Glomerular endothelial cell (primary cell): ENCODE data around the gene SH3D19. TPM values are rescaled to one million over a fixed set of nuclear protein-coding genes. Genes with fewer than 3 reads are reported as not detected.
"Not testable (repeated sequence)": the region's sequence is repeated elsewhere in the genome, so short reads cannot be mapped to it uniquely, and the experiment has no call there.

Experiments used
- DNase-seq: peaks from one replicate; pipeline ENCODE4 v3.0.0-alpha.2; 2011; ENCODE audit warnings: low read depth, low spot score; ENCODE audit errors: extremely low read depth
- total RNA-seq: library from RNA; depleted of rRNA; stranded (reverse); fragments of >200 nt; gene quantifications from 2 replicates; pipeline ENCODE4 v1.2.3, GENCODE V29; 2015

The SH3D19 gene
- total RNA-seq, 1 donor from 2014 or later, result 79.8 TPM

DNA sequence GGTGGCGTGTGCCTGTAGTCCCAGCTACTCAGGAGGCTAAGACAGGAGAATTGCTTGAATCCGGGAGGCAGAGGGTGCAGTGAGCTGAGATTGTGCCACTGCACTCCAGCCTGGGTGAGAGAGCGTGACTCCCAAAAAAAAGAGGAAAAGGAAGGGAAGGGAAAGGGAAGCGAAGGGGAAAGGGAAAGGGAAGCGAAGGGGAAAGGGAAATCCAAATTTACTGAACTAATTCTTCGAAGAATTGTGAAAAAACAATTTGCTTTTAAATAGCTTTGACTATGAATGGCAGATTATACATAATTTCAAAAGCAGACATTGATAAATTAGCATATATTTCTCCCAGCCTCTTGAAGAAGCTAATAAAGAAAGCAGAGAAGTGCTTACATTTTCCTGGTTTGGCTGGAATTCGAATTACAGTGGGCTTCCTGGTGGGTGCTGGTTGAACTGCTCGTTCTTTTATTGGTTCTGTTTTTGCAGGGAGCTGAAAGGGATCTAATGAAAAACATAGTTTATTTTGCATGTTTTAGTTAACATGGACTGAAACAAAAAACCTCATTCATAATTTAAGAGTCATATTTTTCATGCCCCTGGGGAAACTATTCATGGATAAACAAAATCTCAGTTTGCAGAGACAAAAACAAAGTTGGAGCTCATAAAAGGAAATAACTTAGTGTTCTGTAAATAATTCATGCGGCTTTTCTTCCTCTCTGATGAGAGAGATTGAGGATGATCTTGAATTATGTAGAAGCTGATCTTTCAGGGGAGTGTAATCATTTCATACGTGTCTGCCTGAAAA is 160.0 kb downstream of the SH3D19 start:
- no peak for DNase-seq

GRCh38 chr4:151163855-151164254 is 161.6 kb downstream of the SH3D19 start:
- DNase-seq, result no peak

GRCh38 chr4:151158979-151159378 is 166.4 kb downstream of the SH3D19 start:
- no peak for DNase-seq

DNA sequence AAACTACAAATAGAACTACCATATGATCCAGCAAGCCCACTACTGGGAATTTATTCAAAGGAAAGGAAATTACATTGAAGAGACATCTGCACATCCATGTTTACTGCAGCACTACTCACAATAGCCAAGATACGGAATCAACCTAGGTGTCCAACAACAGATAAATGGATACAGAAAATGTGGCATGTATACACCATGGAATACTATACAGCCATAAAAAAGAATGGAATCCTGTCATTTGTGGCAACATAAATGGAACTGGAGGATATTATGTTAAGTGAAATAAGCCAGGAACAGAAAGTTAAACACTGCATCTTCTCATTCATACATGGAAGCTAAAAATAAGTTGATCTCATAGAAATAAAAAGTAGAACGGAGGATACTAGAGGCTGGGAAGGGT is 167.9 kb downstream of the SH3D19 start:
- DNase-seq, result no peak

- DNase-seq, result no peak
Observed at GRCh38 chr4:151153585-151153984, 171.8 kb downstream of the SH3D19 start.

DNA sequence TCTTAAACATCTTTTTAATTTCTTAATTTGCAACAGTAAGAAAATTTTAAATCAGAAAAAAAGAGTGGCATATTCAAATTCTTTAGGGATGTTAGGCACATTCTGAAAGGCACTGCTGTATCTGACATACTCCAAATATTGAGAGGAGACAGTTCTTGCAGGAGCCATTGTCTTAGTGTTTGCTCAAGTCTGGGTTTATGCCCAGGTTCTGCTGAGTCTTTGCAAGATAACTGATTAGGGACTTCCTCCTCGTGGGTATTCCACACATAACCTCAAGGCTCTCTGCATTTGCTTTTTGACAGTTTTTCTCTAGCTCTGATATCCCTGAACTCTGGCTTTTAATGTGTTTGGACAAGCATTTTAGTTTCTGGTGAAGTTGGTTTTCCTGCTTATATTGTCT is 173.4 kb downstream of the SH3D19 start:
- no peak for DNase-seq

DNA sequence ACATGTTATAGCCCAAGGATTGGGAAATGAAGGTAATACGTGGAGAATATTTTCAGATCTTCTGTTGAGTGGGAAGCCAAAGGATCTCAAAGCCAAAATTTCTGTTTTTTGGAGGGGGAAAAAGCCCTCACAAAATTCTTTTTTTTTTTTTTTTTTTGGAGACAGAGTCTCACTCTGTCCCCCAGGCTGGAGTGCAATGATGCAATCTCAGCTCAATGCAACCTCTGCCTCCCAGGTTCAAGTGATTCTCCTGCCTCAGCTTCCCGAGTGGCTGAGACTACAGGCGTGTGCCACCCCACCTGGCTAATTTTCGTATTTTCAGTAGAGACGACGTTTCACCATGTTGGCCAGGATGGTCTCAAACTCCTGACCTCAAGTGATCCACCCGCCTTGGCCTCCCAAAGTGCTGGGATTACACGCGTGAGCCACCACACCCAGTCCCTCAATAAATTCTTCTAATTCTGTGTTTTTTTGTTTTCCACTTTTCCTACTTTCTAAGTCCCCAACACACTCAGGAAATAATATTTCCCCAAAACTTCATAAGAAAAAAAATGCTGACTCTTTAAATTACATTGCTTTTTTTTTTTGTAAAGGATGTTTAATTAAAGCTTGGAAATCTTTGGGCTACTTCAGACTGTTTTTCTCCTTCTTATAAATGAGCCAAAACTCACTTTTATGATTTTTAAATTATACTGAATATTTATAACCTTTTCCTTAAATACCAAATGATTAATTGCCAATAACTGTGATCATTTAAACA is 174.4 kb downstream of the SH3D19 start:
- no peak for DNase-seq

DNA sequence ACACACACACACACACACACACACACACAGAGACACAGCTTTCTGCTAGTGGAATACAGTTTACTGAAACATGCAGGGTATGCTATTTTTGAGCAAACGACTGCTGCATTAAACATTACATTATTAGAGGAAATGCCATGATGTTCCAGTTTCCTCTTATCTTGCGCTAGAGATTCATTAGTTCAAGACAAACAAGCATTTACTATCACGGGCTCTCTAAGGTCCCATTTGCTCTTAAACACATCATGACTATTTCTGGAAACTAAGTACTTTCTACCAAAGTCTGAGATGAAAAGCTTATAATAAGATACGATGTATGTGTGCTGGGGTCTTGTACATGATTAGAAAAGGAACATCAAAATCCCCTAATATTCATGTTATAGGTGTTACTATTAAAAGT is 177.1 kb downstream of the SH3D19 start:
- DNase-seq, result no peak

- no peak for DNase-seq
Observed at GRCh38 chr4:151147000-151147399, 178.4 kb downstream of the SH3D19 start.

DNA sequence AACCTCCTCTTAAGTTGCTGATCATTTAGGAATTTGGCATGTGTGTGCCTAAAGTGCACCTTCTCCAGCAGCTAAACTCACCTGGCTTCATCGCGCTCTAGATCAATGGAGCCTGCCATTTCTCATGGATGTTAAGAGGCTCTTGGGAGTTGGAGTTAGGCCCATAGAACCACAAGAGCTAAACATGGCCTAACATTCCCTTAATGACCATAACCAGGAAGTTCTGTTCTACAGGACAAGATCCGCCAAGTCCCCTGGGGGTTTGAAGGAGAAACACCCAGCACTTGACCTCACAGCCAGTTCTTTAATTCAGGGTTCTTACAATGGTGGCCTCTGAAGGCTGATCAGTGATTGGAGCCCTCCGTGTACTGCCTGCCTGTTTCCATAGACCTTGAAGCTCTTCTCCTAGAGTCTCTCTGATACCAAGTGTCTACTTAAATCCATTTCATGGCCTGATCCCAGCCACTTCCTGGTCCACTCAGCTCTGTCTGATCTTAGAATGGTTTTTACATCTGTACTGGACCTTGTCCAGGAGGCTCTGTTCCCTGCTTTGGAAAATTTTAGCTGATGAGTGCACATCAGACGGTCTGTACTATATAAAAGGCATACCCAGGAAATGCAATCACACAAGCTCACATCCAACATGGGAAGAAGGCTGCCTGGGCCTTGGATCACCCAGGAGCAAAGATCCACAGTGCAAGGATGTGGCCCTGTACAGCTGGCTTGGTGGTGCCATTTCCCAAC is 180.9 kb downstream of the SH3D19 start:
- no peak for DNase-seq

DNA sequence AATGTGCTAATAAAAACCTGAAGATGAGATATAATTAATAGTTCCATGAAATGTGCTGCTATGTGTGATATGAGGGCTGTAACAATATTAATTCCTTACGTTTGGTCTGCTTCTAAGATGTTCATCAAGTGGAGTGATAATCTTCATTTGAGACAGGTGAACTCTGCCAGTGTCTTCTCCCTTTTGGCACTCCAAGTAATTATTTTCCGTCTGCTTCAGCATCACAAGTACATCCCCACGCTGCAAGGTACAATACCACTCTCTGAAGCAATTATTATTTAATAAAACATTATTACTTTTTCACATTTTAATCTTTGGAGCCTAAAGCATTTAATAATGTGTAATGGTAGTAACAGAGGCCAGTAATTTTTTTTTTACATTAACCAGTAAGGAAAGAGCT is 181.6 kb downstream of the SH3D19 start:
- DNase-seq, result no peak

GRCh38 chr4:151143162-151143561 is 182.2 kb downstream of the SH3D19 start:
- no peak for DNase-seq

GRCh38 chr4:151142758-151143157 is 182.6 kb downstream of the SH3D19 start:
- no peak for DNase-seq

DNA sequence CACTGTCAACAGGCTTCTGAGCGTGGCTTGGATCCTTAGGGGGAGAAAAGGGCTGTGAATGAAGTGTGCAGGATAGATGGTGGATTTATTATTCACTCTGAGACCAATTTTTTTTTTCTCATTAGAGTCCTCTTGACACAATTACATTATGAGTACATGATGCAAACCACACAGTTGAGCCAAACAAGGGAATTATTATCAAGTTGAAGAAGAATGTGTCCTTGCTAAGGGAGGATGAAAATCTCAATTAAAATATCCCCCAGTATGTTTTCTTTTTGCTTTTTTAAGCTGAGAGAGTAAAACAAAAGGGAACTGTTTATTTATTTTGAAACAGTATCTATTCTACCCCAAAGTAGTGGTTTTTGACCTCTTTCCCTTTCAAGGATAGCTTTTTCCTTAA is 185.6 kb downstream of the SH3D19 start:
- no peak for DNase-seq

- not testable (repeated sequence) for DNase-seq
Observed at GRCh38 chr4:151136048-151136447, 189.4 kb downstream of the SH3D19 start.

GRCh38 chr4:151133311-151133710 is 192.1 kb downstream of the SH3D19 start:
- DNase-seq, result no peak

DNA sequence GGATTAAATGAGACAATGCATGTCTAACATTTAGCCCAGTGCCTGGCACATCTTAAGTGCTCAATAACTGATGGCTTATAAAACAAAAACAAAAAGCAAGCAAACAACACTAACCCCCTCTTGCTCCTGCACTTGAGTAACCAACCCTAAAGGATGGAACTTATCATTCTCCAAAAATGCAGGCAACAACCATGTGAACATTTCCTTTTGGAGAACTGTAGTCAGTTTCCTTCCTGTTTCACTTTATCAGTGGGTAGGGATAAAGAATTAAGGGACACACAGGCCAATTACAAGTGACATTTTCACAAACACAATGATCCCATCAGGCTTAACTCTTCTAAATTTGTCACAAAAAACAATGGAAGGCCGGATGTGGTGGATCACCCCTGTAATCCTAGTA is 195.6 kb downstream of the SH3D19 start:
- peak; percentile 47 for DNase-seq

GRCh38 chr4:151117371-151117962 is 207.9 kb downstream of the SH3D19 start:
- DNase-seq, result peak; percentile 48

- no peak for DNase-seq
Observed at GRCh38 chr4:151114986-151115385, 210.4 kb downstream of the SH3D19 start.

DNA sequence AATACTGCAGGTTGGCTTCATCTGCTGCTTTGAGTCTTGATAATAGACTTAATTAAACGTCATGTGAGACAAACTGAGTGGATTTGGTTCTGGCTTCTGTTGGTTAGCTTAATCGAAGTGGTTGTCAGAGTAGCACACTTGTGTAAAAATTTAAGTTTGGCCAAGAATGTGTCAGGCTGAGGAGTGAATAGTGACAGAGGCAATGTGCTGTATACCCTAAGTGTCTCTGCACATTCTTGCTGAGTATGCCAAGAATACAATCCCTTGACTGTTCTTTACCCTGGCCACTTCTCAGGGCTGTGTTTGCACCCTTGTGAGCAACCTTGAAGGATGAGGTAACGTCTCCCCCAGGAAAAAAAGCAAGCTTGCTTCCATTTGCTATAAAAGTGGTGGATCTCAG is 211.1 kb downstream of the SH3D19 start:
- no peak for DNase-seq

- DNase-seq, result no peak
Observed at GRCh38 chr4:151110236-151110635, 215.2 kb downstream of the SH3D19 start.
